GM18867 (cell line): Measurements from ENCODE around the gene IFNG-AS1.

Experiments
- ATAC-seq: cut with Tn5 transposase; IDR thresholded peaks from one replicate; pipeline ENCODE4 v1.9.1; 2021; ENCODE audit warnings: mild to moderate bottlenecking, moderate library complexity; ENCODE audit not compliant: unreplicated experiment

IFNG-AS1 gene

GRCh38 chr12:67989184-67989920 is at the start of gene IFNG-AS1:
Gene IFNG-AS1 (plus strand): TSS chr12:67989447.
- ATAC-seq, result peak; percentile 54

- no peak for ATAC-seq
Measured at GRCh38 chr12:67939611-67940010, 49.6 kb upstream of the IFNG-AS1 start.

GRCh38 chr12:67940780-67941243 is 48.4 kb upstream of the IFNG-AS1 start:
- ATAC-seq, result no peak

- ATAC-seq, result no peak
Measured at GRCh38 chr12:67942724-67943123, 46.5 kb upstream of the IFNG-AS1 start.

GRCh38 chr12:67943141-67943892 is 45.9 kb upstream of the IFNG-AS1 start:
- peak; percentile 89 for ATAC-seq

GRCh38 chr12:67944093-67944492 is 45.2 kb upstream of the IFNG-AS1 start:
- no peak for ATAC-seq

GRCh38 chr12:67952787-67953186 is 36.5 kb upstream of the IFNG-AS1 start:
- ATAC-seq, result no peak

- ATAC-seq, result no peak
Measured at GRCh38 chr12:67957383-67957782, 31.9 kb upstream of the IFNG-AS1 start.

GRCh38 chr12:67958187-67958586 is 31.1 kb upstream of the IFNG-AS1 start:
- ATAC-seq, result no peak

- no peak for ATAC-seq
Measured at GRCh38 chr12:67964456-67964855, 24.8 kb upstream of the IFNG-AS1 start.

GRCh38 chr12:67966560-67966959 is 22.7 kb upstream of the IFNG-AS1 start:
- peak; percentile 56 for ATAC-seq

- ATAC-seq, result no peak
Measured at GRCh38 chr12:67968321-67968720, 20.9 kb upstream of the IFNG-AS1 start.

- no peak for ATAC-seq
Measured at GRCh38 chr12:67968725-67969124, 20.5 kb upstream of the IFNG-AS1 start.

GRCh38 chr12:67969134-67969802 is 20.0 kb upstream of the IFNG-AS1 start:
- no peak for ATAC-seq

GRCh38 chr12:67977668-67978067 is 11.6 kb upstream of the IFNG-AS1 start:
- no peak for ATAC-seq

- ATAC-seq, result no peak
Measured at GRCh38 chr12:67980391-67980790, 8.9 kb upstream of the IFNG-AS1 start.

GRCh38 chr12:67981287-67982162 is 7.7 kb upstream of the IFNG-AS1 start:
- ATAC-seq, result no peak

GRCh38 chr12:67982164-67982563 is 7.1 kb upstream of the IFNG-AS1 start:
- no peak for ATAC-seq

GRCh38 chr12:67986632-67987031 is 2.6 kb upstream of the IFNG-AS1 start:
- no peak for ATAC-seq

- ATAC-seq, result peak; percentile 74
Measured at GRCh38 chr12:67988601-67989021, 636 bp upstream of the IFNG-AS1 start.

GRCh38 chr12:67991158-67991557 is 1.9 kb downstream of the IFNG-AS1 start:
- peak; percentile 62 for ATAC-seq
